Upper lobe of left lung (tissue), 6 donors: ENCODE data around the gene MAPK8IP1. TPM values are rescaled to one million over a fixed set of nuclear protein-coding genes. Genes with fewer than 3 reads are reported as not detected.

Experiments used
- ATAC-seq, 2 donors: fragments of 200-7000 bp; cut with Tn5 transposase; one replicate each; pipeline ENCODE4 v1.9.1; 2022; ENCODE audit warnings: mild to moderate bottlenecking in 2 of 2, moderate library complexity in 2 of 2; ENCODE audit not compliant: low FRiP score in 2 of 2
- DNase-seq, 2 donors: peaks; one replicate each; pipeline ENCODE4 v3.0.0-alpha.2; 2019 to 2020
- H3K27ac ChIP-seq, 4 donors: fragments of 200-600 bp; sonication (generic); one replicate each; pipeline ENCODE4 v1.5.1; 2016 to 2019
- H3K27me3 ChIP-seq, 4 donors: fragments of 200-600 bp; sonication (generic); one replicate each; pipeline ENCODE4 v1.5.1; 2017 to 2019
- H3K36me3 ChIP-seq, 4 donors: fragments of 200-600 bp; sonication (generic); one replicate each; pipeline ENCODE4 v1.5.1; 2016 to 2019
- H3K4me1 ChIP-seq, 4 donors: fragments of 200-600 bp; sonication (generic); one replicate each; pipeline ENCODE4 v1.5.1; 2018 to 2019
- H3K4me3 ChIP-seq, 4 donors: fragments of 200-600 bp; sonication (generic); one replicate each; pipeline ENCODE4 v1.5.1; 2017 to 2019; ENCODE audit warnings: mild to moderate bottlenecking in 2 of 4, moderate library complexity in 1 of 4
- H3K9me3 ChIP-seq, 4 donors: fragments of 200-600 bp; sonication (generic); one replicate each; pipeline ENCODE4 v1.5.1; 2018 to 2019
- CTCF ChIP-seq, 6 experiments: fragments of 450-650 bp in 4 of 6; fragments of 200-600 bp in 2 of 6; sonication (generic) in 2 of 6; IDR thresholded peaks; one replicate each; pipeline ENCODE4 v1.5.1; 2016 to 2019; ENCODE audit warnings: antibody characterized with exemption in 6 of 6
- EP300 ChIP-seq, 4 donors: sonication (generic); formaldehyde crosslinking; IDR thresholded peaks; one replicate each; pipeline ENCODE4 v1.5.1; 2017; ENCODE audit warnings: antibody characterized with exemption in 4 of 4, control low read depth in 2 of 4
- POLR2A ChIP-seq, 4 donors: fragments of 450-650 bp; IDR thresholded peaks; one replicate each; pipeline ENCODE4 v1.5.1; 2016 to 2017; ENCODE audit warnings: antibody characterized with exemption in 4 of 4, mild to moderate bottlenecking in 2 of 4
- POLR2AphosphoS5 ChIP-seq, 2 donors: sonication (generic); formaldehyde crosslinking; IDR thresholded peaks; one replicate each; pipeline ENCODE4 v1.5.1; 2017; ENCODE audit warnings: antibody characterized with exemption in 2 of 2
- WGBS, 2 donors: methylation state at CpG; one replicate each; pipeline ENCODE4 v1.1.5; 2017 to 2018; 5-methylcytosine and 5-hydroxymethylcytosine counted together
- total RNA-seq, 6 donors: library from RNA; depleted of rRNA in 4 of 6; stranded (reverse); fragments of >200 nt in 4 of 6; gene quantifications; one replicate each; pipeline versions ENCODE4 v1.1.0 to v1.2.1, GENCODE V29; 2016 to 2021
- donor health status: DM: no; HTN: no; CAD: no; lungs with moderate emphysema.
- donor health status: DM: no; HTN: yes; CAD: no; lungs with severe emphysema.

The MAPK8IP1 gene
- total RNA-seq, 6 donors from 2014 or later, result 2.1 to 16.0 (median 8.7) TPM

- H3K27ac ChIP-seq, result no peak overlapping the region
- no peaks in the 10 kb centered on the region for H3K9me3 ChIP-seq
- peaks cover 0 to 3% (median 1%) of the 10 kb centered on the region in 4 donors for H3K4me1 ChIP-seq
- H3K36me3 ChIP-seq, result peaks cover 0 to 36% (median 25%) of the 10 kb centered on the region in 4 donors
- ATAC-seq (no peak), DNase-seq (peak in 1 of 2 donors; percentile 61)
- TF ChIP-seq CTCF (IDR thresholded peaks at IDR 0.05) (no peak), EP300 (IDR thresholded peaks at IDR 0.05) (no peak), POLR2A (IDR thresholded peaks at IDR 0.05) (no peak), POLR2AphosphoS5 (IDR thresholded peaks at IDR 0.05) (no peak)
- H3K4me3 ChIP-seq, result no peak overlapping the region
- WGBS, 2 donors, result 68 to 84% methylated on average over 10 to 15 of the region's 19 CpGs
- no peaks in the 10 kb centered on the region for H3K27me3 ChIP-seq
Measured at GRCh38 chr11:45906096-45906682, 20.7 kb downstream of the MAPK8IP1 start.

GRCh38 chr11:45906965-45907611 is 21.6 kb downstream of the MAPK8IP1 start, which contains the start of gene FREY1:
Gene FREY1, minus strand, starts transcription at chr11:45907271. Its CDS starts 26 bp downstream, at chr11:45907245.
- no peaks in the 10 kb centered on the region for H3K4me1 ChIP-seq
- no peak within 1 kb of the TSS for H3K27ac ChIP-seq
- peaks cover 0 to 45% (median 33%) of the 10 kb centered on the region in 4 donors for H3K36me3 ChIP-seq
- 67 to 76% methylated on average over 5 to 18 of the region's 18 CpGs for WGBS, 2 donors
- TF ChIP-seq POLR2A (IDR thresholded peaks at IDR 0.05), result no peak
- TF ChIP-seq EP300 (IDR thresholded peaks at IDR 0.05), result no peak
- no peak for TF ChIP-seq CTCF (IDR thresholded peaks at IDR 0.05)
- TF ChIP-seq POLR2AphosphoS5 (IDR thresholded peaks at IDR 0.05), result no peak
- H3K4me3 ChIP-seq, result no peak within 1 kb of the TSS
- no peaks in the 10 kb centered on the region for H3K27me3 ChIP-seq
- no peaks in the 10 kb centered on the region for H3K9me3 ChIP-seq
- DNase-seq, result peak in 1 of 2 donors; percentile 66
- ATAC-seq, result peak in 1 of 2 donors; percentile 1

GRCh38 chr11:45907911-45908370 is 22.5 kb downstream of the MAPK8IP1 start:
- TF ChIP-seq POLR2A (IDR thresholded peaks at IDR 0.05) (no peak), POLR2AphosphoS5 (IDR thresholded peaks at IDR 0.05) (no peak), CTCF (IDR thresholded peaks at IDR 0.05) (no peak), EP300 (IDR thresholded peaks at IDR 0.05) (no peak)
- ATAC-seq (peak in 1 of 2 donors; percentile 1), DNase-seq (no peak)
- peaks cover under 1 to 49% (median 39%) of the 10 kb centered on the region in 4 donors for H3K36me3 ChIP-seq
- no peaks in the 10 kb centered on the region for H3K27me3 ChIP-seq
- H3K4me3 ChIP-seq, result no peak overlapping the region
- H3K9me3 ChIP-seq, result no peaks in the 10 kb centered on the region
- no peaks in the 10 kb centered on the region for H3K4me1 ChIP-seq
- 73 to 86% methylated on average over 2 to 8 of the region's 8 CpGs for WGBS, 2 donors
- H3K27ac ChIP-seq, result no peak overlapping the region

GRCh38 chr11:45909594-45910475 is 24.4 kb downstream of the MAPK8IP1 start:
- Histone ChIP-seq H3K36me3 (peaks cover 18 to 61% (median 57%) of the 10 kb centered on the region in 4 donors), H3K4me3 (no peak overlapping the region), H3K4me1 (no peaks in the 10 kb centered on the region), H3K9me3 (no peaks in the 10 kb centered on the region), H3K27ac (no peak overlapping the region), H3K27me3 (no peaks in the 10 kb centered on the region)
- ATAC-seq, result no peak
- no peak for DNase-seq
- 89 to 91% methylated on average over 18 to 32 of the region's 32 CpGs for WGBS, 2 donors
- no peak for TF ChIP-seq CTCF (IDR thresholded peaks at IDR 0.05)
- TF ChIP-seq POLR2A (IDR thresholded peaks at IDR 0.05), result no peak
- no peak for TF ChIP-seq POLR2AphosphoS5 (IDR thresholded peaks at IDR 0.05)
- TF ChIP-seq EP300 (IDR thresholded peaks at IDR 0.05), result no peak
